HEK293 (cell line): ENCODE measurements around the gene PHKG1.

Experiments used
- ELK4 ChIP-seq: IDR thresholded peaks from 2 replicates; pipeline ENCODE4 v1.6.1; 2011; ENCODE audit warnings: mild to moderate bottlenecking, low read depth, low read length, borderline replicate concordance
- GLIS2 ChIP-seq: fragments of 450-650 bp; formaldehyde crosslinking; IDR thresholded peaks from 2 replicates; pipeline ENCODE4 v1.5.1; 2016; ENCODE audit warnings: missing biosample characterization, missing genetic modification characterization
- HOXD13 ChIP-seq: sonication (generic); formaldehyde crosslinking; IDR thresholded peaks from 2 replicates; pipeline ENCODE4 v1.8.0; 2022; ENCODE audit warnings: missing genetic modification reagents, borderline replicate concordance
- PRDM2 ChIP-seq: fragments of 450-650 bp; formaldehyde crosslinking; IDR thresholded peaks from 2 replicates; pipeline ENCODE4 v1.5.1; 2016; ENCODE audit warnings: missing biosample characterization, missing genetic modification characterization, borderline replicate concordance
- REPIN1 ChIP-seq: fragments of 450-650 bp; formaldehyde crosslinking; IDR thresholded peaks from 2 replicates; pipeline ENCODE4 v1.5.1; 2017; ENCODE audit warnings: missing biosample characterization, missing genetic modification characterization, low read depth
- ZBTB1 ChIP-seq: fragments of 450-650 bp; formaldehyde crosslinking; IDR thresholded peaks from 2 replicates; pipeline ENCODE4 v1.5.1; 2016; ENCODE audit warnings: missing biosample characterization, missing genetic modification characterization
- ZBTB11 ChIP-seq: fragments of 450-650 bp; formaldehyde crosslinking; conservative IDR thresholded peaks from 2 replicates; pipeline ENCODE4 v1.5.1; 2016; ENCODE audit warnings: low read depth, missing biosample characterization, missing genetic modification characterization
- ZBTB48 ChIP-seq: fragments of 450-650 bp; formaldehyde crosslinking; IDR thresholded peaks from 2 replicates; pipeline ENCODE4 v1.5.1; 2016; ENCODE audit warnings: missing biosample characterization, missing genetic modification characterization
- ZNF10 ChIP-seq: fragments of 450-650 bp; formaldehyde crosslinking; IDR thresholded peaks from 2 replicates; pipeline ENCODE4 v1.5.1; 2017; ENCODE audit warnings: missing biosample characterization, missing genetic modification characterization
- ZNF140 ChIP-seq: fragments of 450-650 bp; formaldehyde crosslinking; IDR thresholded peaks from 2 replicates; pipeline ENCODE4 v1.5.1; 2016; ENCODE audit warnings: missing biosample characterization, missing genetic modification characterization
- ZNF248 ChIP-seq: fragments of 450-650 bp; formaldehyde crosslinking; IDR thresholded peaks from 2 replicates; pipeline ENCODE4 v1.5.1; 2017; ENCODE audit warnings: missing biosample characterization, missing genetic modification characterization
- ZNF341 ChIP-seq: fragments of 450-650 bp; formaldehyde crosslinking; IDR thresholded peaks from 2 replicates; pipeline ENCODE4; 2016; ENCODE audit warnings: low read depth, missing biosample characterization, missing genetic modification characterization
- ZNF366 ChIP-seq: fragments of 450-650 bp; formaldehyde crosslinking; conservative IDR thresholded peaks from 2 replicates; pipeline ENCODE4 v1.5.1; 2016; ENCODE audit warnings: missing biosample characterization, missing genetic modification characterization
- ZNF394 ChIP-seq: fragments of 450-650 bp; formaldehyde crosslinking; IDR thresholded peaks from 2 replicates; pipeline ENCODE4 v1.5.1; 2016; ENCODE audit warnings: missing biosample characterization, missing genetic modification characterization, mild to moderate bottlenecking, moderate library complexity, borderline replicate concordance
- ZNF561 ChIP-seq: fragments of 450-650 bp; IDR thresholded peaks from 2 replicates; pipeline ENCODE4 v1.5.1; 2018; ENCODE audit warnings: missing biosample characterization, missing genetic modification characterization, borderline replicate concordance
- ZNF664 ChIP-seq: fragments of 450-650 bp; formaldehyde crosslinking; IDR thresholded peaks from 2 replicates; pipeline ENCODE4 v1.5.1; 2016; ENCODE audit warnings: missing biosample characterization, missing genetic modification characterization
- ZNF76 ChIP-seq: fragments of 450-650 bp; formaldehyde crosslinking; IDR thresholded peaks from 2 replicates; pipeline ENCODE4; 2016; ENCODE audit warnings: low read depth, missing biosample characterization, missing genetic modification characterization, borderline replicate concordance
- ZSCAN4 ChIP-seq: fragments of 450-650 bp; formaldehyde crosslinking; IDR thresholded peaks from 2 replicates; pipeline ENCODE4 v1.5.1; 2017; ENCODE audit warnings: missing biosample characterization, missing genetic modification characterization

The PHKG1 gene

GRCh38 chr7:56051339-56052191, 41.2 kb downstream of the PHKG1 start, which contains the start of the genes CCT6A and PSPH (continued):
- TF ChIP-seq ZBTB48 (tag by site-specific recombination) = peak; percentile 58
- no peak for TF ChIP-seq ZNF366 (tag by site-specific recombination)
- TF ChIP-seq ZBTB1 (tag by site-specific recombination) = no peak
- peak; percentile 98 for TF ChIP-seq GLIS2 (tag by site-specific recombination)
- peak; percentile 33; the same call in 1 of the 2 replicates for TF ChIP-seq ELK4
- TF ChIP-seq ZNF561 (tag by site-specific recombination) = 0 out of 2 replicates have a peak, but pooled peaks have one; percentile 15
- peak; percentile 41; the same call in 1 of the 2 replicates for TF ChIP-seq ZNF10 (tag by site-specific recombination)
- TF ChIP-seq ZBTB11 = peak; percentile 55
- TF ChIP-seq ZNF140 (tag by site-specific recombination) = no peak
- TF ChIP-seq HOXD13 (CRISPR knock-in tag) = no peak
- TF ChIP-seq ZSCAN4 (tag by site-specific recombination) = no peak
- no peak for TF ChIP-seq REPIN1 (tag by site-specific recombination)
- no peak for TF ChIP-seq PRDM2 (tag by site-specific recombination)
- TF ChIP-seq ZNF248 (tag by site-specific recombination) = no peak
- peak; percentile 87 for TF ChIP-seq ZNF76 (tag by site-specific recombination)
- TF ChIP-seq ZNF341 (tag by site-specific recombination) = peak; percentile 19; the same call in 1 of the 2 replicates
- no peak for TF ChIP-seq ZNF664 (tag by site-specific recombination)
- no peak for TF ChIP-seq ZNF394 (tag by site-specific recombination)
